ENCODE data around the gene SMIM14. TPM values are rescaled to one million over a fixed set of nuclear protein-coding genes. Genes with fewer than 3 reads are reported as not detected.
"Not testable (repeated sequence)": the region's sequence is repeated elsewhere in the genome, so short reads cannot be mapped to it uniquely, and the experiment has no call there.

SMIM14 gene
- total RNA-seq, 2 experiments from 2014 or later, result 4.4 to 5.2 TPM

- Mint-ChIP-seq H3K4me3 (no peak overlapping the region), H3K36me3 (ENCODE audit: low read depth) (peaks cover 5% of the 10 kb centered on the region), H3K27me3 (no peaks in the 10 kb centered on the region), H3K9me3 (peaks cover 8% of the 10 kb centered on the region), H3K4me1 (peaks cover 4% of the 10 kb centered on the region), H3K27ac (no peak overlapping the region)
- CTCF ChIA-PET, result no interaction called here
- no peak for DNase-seq
- POLR2A ChIA-PET, result no interaction called here
These were observed 72.6 kb downstream of the SMIM14 start for GRCh38 chr4:39565878-39566600.

GRCh38 chr4:39563346-39563847 is 75.3 kb downstream of the SMIM14 start:
- H3K9me3 Mint-ChIP-seq, result peaks cover 8% of the 10 kb centered on the region
- peaks cover 5% of the 10 kb centered on the region for H3K36me3 Mint-ChIP-seq (ENCODE audit: low read depth)
- H3K27me3 Mint-ChIP-seq, result no peaks in the 10 kb centered on the region
- H3K27ac Mint-ChIP-seq, result no peak overlapping the region
- DNase-seq, result no peak
- no peak overlapping the region for H3K4me3 Mint-ChIP-seq
- H3K4me1 Mint-ChIP-seq, result peaks cover 2% of the 10 kb centered on the region
- POLR2A ChIA-PET, result no interaction called here
- CTCF ChIA-PET, result interaction anchor here (0.7 kb wide), 1 partner anchor 21 kb away, joined by 3 read pairs; no protein-coding TSS in a partner anchor

GRCh38 chr4:39562792-39563191 is 75.9 kb downstream of the SMIM14 start:
- Mint-ChIP-seq H3K4me3 (no peak overlapping the region), H3K4me1 (no peaks in the 10 kb centered on the region), H3K36me3 (ENCODE audit: low read depth) (peaks cover 5% of the 10 kb centered on the region), H3K9me3 (peaks cover 8% of the 10 kb centered on the region), H3K27me3 (no peaks in the 10 kb centered on the region), H3K27ac (no peak overlapping the region)
- DNase-seq, result no peak
- ChIA-PET CTCF (interaction anchor here (1.8 kb wide), 1 partner anchor 14 kb away, joined by 5 read pairs; no protein-coding TSS in a partner anchor), POLR2A (no interaction called here)

GRCh38 chr4:39559626-39560025 is 79.0 kb downstream of the SMIM14 start:
- Mint-ChIP-seq H3K4me3 (no peak overlapping the region), H3K4me1 (no peaks in the 10 kb centered on the region), H3K27me3 (no peaks in the 10 kb centered on the region), H3K36me3 (ENCODE audit: low read depth) (no peaks in the 10 kb centered on the region), H3K9me3 (peaks cover under 1% of the 10 kb centered on the region), H3K27ac (no peak overlapping the region)
- POLR2A ChIA-PET, result no interaction called here
- CTCF ChIA-PET, result no interaction called here
- no peak for DNase-seq

DNA sequence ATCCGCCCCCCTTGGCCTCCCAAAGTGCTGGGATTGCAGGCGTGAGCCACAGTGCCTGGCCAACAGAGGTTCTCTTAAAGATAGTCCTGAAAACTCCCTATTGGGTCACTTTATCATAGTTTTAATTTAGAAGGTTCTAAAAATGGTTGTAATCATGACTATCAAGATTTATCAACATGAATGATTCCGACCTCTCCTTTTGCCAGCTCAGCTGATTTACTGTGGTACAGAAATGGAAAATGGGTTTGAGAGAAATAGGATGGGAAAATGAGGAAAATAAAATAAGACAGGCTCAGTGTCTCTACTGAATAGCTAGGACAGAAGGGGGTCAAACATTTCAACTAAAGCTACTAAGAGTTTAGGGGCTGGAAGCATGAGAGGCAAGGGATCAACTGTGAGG is 83.2 kb downstream of the SMIM14 start:
- no peak overlapping the region for H3K27ac Mint-ChIP-seq
- H3K36me3 Mint-ChIP-seq (ENCODE audit: low read depth), result no peaks in the 10 kb centered on the region
- H3K9me3 Mint-ChIP-seq, result no peaks in the 10 kb centered on the region
- H3K4me3 Mint-ChIP-seq, result no peak overlapping the region
- CTCF ChIA-PET, result interaction anchor here (0.6 to 1.3 kb wide), 3 partner anchors 13 to 1249 kb away, joined by 3 read pairs; no protein-coding TSS in a partner anchor
- H3K4me1 Mint-ChIP-seq, result no peaks in the 10 kb centered on the region
- POLR2A ChIA-PET, result no interaction called here
- H3K27me3 Mint-ChIP-seq, result no peaks in the 10 kb centered on the region
- DNase-seq, result no peak

- CTCF ChIA-PET, result interaction anchor here (0.6 to 2.1 kb wide), 2 partner anchors 13 to 94 kb away, joined by 3 to 5 read pairs; no protein-coding TSS in a partner anchor
- no peaks in the 10 kb centered on the region for H3K27me3 Mint-ChIP-seq
These were observed 90.1 kb downstream of the SMIM14 start for GRCh38 chr4:39548425-39549067.

DNA sequence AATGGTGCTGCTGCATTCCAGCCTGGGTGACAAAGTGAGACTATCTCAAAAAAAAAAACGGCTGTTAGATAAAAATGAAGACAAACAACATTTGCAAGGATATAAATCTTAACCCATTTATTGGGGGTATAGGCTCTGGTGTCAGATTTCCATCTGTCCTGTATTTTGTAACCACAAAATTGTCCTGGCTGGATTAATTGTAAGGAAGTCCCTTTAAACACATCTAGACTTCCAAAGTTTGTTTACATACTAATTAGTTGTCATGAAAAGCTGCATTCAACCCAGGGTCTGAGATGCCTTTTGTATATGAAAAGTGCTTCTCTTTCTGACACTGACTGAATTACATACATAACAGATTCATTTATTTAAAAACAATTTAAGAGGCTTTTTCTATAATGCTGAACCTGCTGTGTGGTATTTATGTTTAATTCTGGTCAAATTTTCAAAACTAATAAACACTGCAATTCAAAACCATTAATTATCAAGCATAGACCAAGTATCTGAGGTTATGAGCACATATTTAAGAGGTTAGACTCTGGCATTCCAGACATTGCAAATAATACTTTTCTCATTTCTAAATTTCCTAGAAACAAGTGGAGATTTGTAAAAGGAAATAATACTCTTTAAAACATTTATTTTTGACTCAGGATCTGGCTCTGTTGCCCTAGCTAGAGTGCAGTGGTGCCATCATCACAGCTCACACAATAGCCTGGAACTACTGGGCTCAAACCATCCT is 93.9 kb downstream of the SMIM14 start:
- Mint-ChIP-seq H3K9me3 (no peaks in the 10 kb centered on the region), H3K36me3 (ENCODE audit: low read depth) (no peaks in the 10 kb centered on the region), H3K27me3 (no peaks in the 10 kb centered on the region), H3K4me1 (no peaks in the 10 kb centered on the region), H3K4me3 (no peak overlapping the region), H3K27ac (no peak overlapping the region)
- no peak for DNase-seq
- ChIA-PET POLR2A (no interaction called here), CTCF (no interaction called here)

More at GRCh38 chr4:39548425-39549067, 90.1 kb downstream of the SMIM14 start:
- Mint-ChIP-seq H3K27ac (no peak overlapping the region), H3K36me3 (ENCODE audit: low read depth) (no peaks in the 10 kb centered on the region), H3K4me1 (no peaks in the 10 kb centered on the region), H3K4me3 (no peak overlapping the region), H3K9me3 (no peaks in the 10 kb centered on the region)
- POLR2A ChIA-PET, result no interaction called here
- no peak for DNase-seq

- DNase-seq; H3K4me3 Mint-ChIP-seq; H3K36me3 Mint-ChIP-seq (ENCODE audit: low read depth); H3K27ac Mint-ChIP-seq; CTCF ChIA-PET; H3K27me3 Mint-ChIP-seq; POLR2A ChIA-PET; H3K9me3 Mint-ChIP-seq; H3K4me1 Mint-ChIP-seq: not testable (repeated sequence)
These were observed 94.6 kb downstream of the SMIM14 start for GRCh38 chr4:39544080-39544479.

DNA sequence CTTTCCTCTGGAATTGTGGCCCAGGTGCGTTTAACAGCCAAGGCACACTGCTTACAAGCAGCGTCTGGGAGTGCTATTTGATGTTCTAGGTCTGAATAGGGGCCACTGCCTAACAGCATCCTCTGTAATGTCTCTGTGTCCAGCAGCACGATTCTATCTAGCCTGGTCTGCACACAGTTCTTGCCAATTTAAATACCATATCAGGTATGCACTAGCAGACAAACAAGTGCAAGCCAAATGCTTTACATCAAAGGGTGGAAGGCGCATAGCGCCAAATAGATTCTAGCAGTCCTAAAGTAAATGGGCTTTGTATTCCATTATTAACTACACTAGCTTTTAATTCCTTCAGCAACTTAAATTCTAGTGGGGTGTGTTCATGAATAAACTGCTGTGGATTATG is 95.6 kb downstream of the SMIM14 start:
- no peaks in the 10 kb centered on the region for H3K9me3 Mint-ChIP-seq
- no peak overlapping the region for H3K27ac Mint-ChIP-seq
- ChIA-PET POLR2A (no interaction called here), CTCF (interaction anchor here (0.5 kb wide), 1 partner anchor 436 kb away, joined by 4 read pairs; no protein-coding TSS in a partner anchor)
- H3K36me3 Mint-ChIP-seq (ENCODE audit: low read depth), result no peaks in the 10 kb centered on the region
- H3K27me3 Mint-ChIP-seq, result no peaks in the 10 kb centered on the region
- DNase-seq, result no peak
- H3K4me1 Mint-ChIP-seq, result no peaks in the 10 kb centered on the region
- no peak overlapping the region for H3K4me3 Mint-ChIP-seq

- no peaks in the 10 kb centered on the region for H3K27me3 Mint-ChIP-seq
- H3K27ac Mint-ChIP-seq, result no peak overlapping the region
- no peak for DNase-seq
- ChIA-PET CTCF (interaction anchor here (0.5 to 0.6 kb wide), 2 partner anchors 37 to 436 kb away, joined by 3 to 4 read pairs; no protein-coding TSS in a partner anchor), POLR2A (no interaction called here)
- no peak overlapping the region for H3K4me3 Mint-ChIP-seq
- H3K9me3 Mint-ChIP-seq, result no peaks in the 10 kb centered on the region
- H3K4me1 Mint-ChIP-seq, result no peaks in the 10 kb centered on the region
- no peaks in the 10 kb centered on the region for H3K36me3 Mint-ChIP-seq (ENCODE audit: low read depth)
These were observed 96.1 kb downstream of the SMIM14 start for GRCh38 chr4:39542611-39543012.

GRCh38 chr4:39541987-39542610 is 96.6 kb downstream of the SMIM14 start:
- POLR2A ChIA-PET, result no interaction called here
- Mint-ChIP-seq H3K4me3 (no peak overlapping the region), H3K4me1 (no peaks in the 10 kb centered on the region), H3K36me3 (ENCODE audit: low read depth) (no peaks in the 10 kb centered on the region), H3K27me3 (no peaks in the 10 kb centered on the region), H3K9me3 (no peaks in the 10 kb centered on the region), H3K27ac (no peak overlapping the region)
- no peak for DNase-seq
- CTCF ChIA-PET, result interaction anchor here (0.6 kb wide), 2 partner anchors 36 to 93 kb away, joined by 3 read pairs; no protein-coding TSS in a partner anchor

DNA sequence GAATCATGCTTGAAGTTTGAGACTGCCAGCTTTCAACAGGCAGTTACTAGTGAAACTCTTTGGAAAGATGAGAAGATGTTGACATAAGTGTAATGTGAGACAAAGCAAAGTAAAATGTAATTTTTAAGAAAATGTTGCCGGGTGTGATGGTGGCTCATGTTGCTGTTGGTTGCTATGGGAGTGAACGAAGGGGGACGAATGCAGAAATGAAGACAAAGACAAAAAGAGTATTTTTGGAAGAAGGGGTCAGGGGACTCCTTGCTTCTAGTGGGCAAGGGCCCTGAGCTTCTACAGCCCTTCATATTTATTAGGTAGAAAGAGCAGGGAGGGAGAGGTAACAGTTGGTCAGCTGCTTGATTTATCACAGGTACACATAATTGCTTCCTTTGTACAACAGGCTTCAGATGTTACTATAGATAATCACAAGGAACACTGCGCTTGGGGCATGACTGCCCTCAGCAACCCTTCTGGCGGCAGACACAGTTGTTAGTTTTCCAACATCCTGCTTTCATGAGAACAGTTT is 99.5 kb downstream of the SMIM14 start:
- H3K27me3 Mint-ChIP-seq, result no peaks in the 10 kb centered on the region
- ChIA-PET POLR2A (no interaction called here), CTCF (interaction anchor here (0.5 kb wide), 1 partner anchor 118 kb away, joined by 3 read pairs; no protein-coding TSS in a partner anchor)
- H3K27ac Mint-ChIP-seq, result no peak overlapping the region
- no peak overlapping the region for H3K4me3 Mint-ChIP-seq
- peaks cover 4% of the 10 kb centered on the region for H3K9me3 Mint-ChIP-seq
- no peaks in the 10 kb centered on the region for H3K4me1 Mint-ChIP-seq
- no peak for DNase-seq
- H3K36me3 Mint-ChIP-seq (ENCODE audit: low read depth), result peaks cover 5% of the 10 kb centered on the region
